ENCODE data around the gene HEXB.
"Not testable (repeated sequence)": the region's sequence is repeated elsewhere in the genome, so short reads cannot be mapped to it uniquely, and the experiment has no call there.

Gene HEXB

DNA sequence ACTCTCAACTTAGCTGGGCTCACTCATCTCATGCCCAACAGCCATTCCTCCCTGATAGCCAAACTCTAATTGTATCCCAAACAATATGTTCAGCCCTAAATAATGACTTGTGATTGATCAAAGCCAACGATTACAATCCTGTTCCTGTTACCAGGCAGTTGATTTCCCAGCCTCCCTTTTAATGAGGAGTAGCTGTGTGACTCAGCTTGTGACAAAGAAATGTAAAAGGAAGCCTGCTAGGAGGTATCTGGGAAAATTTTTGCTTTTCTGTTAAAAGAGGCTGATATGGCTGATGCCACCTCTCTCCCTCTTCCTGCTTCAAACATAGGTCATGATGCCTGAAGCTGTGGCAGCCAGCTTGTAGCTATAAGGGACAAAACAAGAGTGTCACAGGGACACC lies 24.9 kb upstream of the HEXB start:
- no peak for DNase-seq

DNA sequence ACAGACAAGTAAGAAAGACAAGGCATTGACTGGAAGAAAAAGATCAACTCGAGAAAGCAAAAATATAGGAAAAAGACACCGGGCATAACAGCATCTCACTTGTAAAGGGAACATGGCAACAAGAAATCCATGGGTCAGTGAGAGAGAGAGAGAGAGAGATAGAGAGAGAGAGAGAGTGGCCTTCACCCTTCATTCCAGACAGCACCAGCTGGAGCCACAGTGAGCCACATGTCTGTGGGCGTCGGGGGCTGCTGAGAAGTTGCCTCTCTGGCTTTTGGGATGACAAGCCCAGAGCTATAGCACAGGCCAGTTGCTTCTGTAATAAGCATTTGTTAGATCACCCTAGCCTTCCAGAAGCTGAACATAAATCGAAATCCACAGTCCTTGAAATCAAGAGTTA lies 24.2 kb upstream of the HEXB start:
- no peak for DNase-seq

DNA sequence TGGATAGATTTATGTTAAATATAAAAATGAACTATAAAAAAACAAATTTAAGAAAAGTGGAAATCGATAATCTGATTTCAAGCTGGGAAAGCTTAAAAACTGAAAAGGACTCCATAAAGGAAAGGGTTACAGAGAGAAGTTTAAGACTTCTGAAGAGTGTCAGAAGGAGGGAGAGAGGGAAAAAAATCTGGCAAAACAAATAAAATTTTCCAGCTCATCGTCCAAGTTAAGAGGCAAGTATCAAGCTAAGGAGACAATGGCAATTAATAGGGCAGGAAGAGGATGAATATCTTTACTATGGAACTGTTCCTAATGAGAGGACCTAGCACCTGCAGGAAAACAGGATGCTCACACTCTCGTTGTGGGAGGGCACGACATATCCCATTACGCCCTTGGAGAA lies 20.5 kb upstream of the HEXB start:
- DNase-seq = no peak

DNA sequence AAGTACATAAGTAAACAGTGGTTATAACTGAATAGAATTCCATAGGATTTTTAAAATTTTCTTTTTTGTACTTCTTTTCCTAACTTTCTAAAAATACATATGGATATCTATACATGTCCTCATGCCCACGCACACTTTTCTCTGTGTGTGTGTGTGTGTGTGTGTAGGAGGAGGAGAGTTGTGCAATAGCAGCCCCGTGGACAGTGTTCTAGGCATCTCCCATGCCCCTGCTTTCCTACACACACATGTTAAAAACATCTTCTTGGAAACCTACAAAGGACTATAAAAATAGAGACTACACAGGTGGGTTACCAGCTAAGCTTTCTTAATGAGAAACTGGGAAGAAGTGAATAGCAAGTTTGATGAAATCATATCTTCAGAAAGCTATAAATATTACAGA lies 19.8 kb upstream of the HEXB start:
- DNase-seq = no peak

DNA sequence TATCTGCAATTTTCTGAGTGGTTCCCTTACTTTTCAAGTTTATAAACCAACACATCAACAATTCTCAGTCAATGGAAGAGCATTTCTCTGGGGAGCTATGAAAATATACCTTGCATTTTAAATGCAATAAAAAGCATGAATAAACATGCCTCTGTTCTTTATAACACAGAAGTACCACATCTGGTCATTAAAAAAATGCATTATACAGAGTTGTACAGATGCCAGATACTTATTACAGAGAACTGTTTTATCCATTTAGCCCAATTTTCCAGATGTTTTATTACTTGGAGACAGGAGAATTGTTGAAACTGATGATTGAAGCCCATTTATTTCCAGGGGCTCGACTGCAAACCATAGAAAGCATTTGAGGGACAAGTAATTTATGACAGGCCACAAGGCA lies 19.2 kb upstream of the HEXB start:
- no peak for DNase-seq

DNA sequence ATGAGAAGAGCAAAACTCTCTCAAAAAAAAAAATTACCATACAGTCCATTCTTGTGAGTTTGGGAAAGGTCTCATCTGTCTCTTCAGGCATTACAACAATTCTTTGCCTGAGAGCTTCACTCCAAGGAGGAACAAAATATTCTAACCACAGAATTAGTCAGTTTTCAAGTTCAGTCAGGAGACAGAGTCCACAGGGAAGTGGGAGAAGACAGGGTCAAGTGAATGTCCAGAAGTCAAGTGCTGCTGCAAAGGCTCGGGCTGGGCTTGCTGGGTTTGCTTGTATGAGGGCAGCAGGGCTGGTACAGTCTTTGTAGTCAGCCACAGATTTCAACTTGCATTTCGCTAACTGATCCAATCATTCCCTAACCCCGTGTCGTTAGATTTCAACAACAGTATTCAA lies 17.6 kb upstream of the HEXB start:
- no peak for DNase-seq

DNA sequence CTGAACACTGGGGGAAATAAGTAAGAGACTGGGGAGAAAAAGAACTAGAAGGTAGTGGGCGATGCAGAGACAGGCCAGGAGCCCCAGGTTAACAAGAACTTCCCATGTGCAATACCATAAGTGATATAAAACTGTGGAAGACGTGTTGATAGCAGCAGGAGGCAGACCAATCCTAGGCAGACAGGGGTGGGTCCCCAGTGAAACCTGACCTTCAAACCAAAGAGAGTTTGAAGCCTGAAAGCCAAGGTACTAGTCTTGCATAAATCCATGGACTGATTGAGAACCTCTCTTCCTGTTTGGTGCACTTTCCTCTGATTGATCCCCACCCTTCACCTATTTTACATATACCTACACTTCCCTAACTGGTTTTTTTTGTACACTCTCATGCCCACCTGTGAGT lies 15.2 kb upstream of the HEXB start:
- DNase-seq = no peak

DNA sequence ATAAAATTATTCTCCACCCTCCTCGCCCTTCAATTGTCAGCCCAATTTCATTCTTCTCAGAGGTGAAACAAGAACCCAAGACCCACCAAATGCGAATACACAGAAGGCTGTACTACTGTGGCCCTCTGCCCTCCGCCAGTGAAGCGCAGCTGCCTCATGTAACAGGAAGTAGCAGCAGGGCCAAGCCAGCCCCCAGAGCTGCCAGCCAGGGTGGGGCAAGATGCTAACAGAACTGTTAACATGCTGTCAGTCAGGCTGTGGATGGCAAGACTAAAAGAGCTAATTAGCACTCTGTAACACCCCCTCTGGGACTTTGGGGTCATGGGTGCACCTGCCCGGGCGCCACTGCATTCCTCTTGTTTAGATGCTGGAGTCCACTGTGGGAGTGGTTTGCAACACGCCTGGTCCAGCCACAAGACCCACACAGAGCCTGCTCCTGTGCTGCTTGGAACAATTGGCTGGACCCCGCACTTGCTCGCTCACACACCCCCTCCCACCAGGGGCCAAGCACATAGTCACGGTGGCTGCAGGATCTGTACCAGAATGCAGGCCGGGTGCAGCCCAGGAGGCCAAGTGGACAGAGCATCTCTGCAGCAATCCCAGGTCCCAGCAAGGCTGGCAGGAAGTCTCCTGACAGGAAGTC lies 14.5 kb upstream of the HEXB start:
- DNase-seq = no peak

DNA sequence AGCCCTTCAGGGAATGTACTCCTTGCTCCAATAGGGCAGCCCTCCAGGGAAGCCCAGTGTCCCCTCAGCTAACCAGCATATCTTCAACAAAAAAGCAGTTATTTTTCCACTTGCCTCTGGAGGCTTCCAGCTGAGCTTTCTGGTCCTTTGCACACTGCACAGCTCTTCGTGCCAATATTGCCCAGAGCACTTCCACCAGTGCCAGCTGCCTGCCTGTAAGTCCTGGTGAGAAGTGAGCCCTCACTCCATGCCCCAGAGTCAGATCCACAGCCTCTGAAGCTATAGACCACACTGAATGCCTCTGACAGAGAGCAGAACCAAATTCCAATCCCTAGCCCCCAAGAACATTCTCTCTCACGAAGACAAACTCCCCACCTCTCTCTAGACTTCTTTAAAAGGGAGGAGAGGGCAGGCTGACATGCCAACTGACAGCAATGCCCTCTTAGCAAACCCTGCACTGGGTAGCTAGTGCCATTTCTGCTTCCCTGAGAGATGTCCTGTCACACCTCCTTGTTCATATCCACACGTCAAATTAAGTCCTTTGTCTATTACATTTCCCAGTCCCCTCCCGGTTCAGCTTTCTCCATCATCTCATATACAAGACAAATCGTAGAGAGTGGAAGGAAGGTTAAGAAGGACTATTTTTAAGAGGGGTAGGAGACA lies 12.7 kb upstream of the HEXB start:
- DNase-seq = no peak

DNA sequence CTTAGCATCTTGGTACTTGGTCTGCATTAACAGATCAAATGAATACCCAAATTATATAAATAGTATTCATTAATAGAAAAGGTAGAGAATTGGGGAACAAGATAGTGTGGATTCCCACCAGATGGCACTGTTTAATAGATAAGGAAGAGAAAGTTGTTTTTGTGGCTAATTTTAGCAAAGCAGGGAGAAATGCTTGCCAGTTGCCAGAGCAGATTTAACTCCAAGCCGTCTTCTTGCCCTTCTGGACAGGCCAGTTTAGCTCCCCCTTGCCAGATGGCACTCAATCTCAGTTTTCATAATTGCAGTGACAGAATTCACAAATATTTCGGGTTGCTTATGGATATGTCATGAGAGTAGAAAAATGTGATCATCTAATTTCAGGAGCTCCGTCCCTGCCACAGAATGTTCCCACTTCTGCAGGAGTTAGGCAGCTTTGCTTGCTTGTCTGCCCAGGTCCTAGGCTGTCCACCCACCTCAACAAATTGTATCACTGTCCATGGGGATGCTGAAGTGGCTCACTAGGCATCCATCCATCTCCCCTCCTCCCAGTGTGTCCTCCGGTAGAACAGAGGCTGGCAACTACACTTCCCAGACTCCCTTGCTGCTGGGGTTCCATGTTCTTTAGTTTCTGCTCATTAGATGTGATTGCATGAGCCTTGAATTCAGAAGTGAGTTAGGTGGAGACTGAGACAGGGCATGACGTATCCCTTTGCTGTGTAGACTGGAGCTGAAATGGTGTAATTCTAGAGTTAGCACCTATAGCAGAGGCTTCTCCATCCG lies 11.8 kb upstream of the HEXB start:
- peak; percentile 8 for DNase-seq

DNA sequence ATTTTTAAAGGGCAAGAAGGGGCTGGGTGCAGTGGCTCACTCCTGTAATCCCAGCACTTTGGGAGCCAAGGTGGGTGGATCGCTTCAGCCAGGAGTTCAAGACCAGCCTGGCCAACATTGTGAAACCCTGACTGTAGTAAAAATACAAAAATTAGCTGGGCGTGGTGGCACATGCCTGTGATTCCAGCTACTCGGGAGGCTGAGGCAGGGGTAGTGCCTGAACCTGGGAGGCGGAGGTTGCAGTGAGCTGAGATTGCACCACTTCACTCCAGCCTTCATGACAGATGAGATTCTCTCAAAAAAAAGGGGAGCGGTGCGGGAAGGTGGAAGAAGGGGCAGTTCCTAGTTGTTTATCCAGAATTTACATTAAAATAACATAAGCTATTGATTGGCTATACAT lies 8.6 kb upstream of the HEXB start:
- DNase-seq = not testable (repeated sequence)

DNA sequence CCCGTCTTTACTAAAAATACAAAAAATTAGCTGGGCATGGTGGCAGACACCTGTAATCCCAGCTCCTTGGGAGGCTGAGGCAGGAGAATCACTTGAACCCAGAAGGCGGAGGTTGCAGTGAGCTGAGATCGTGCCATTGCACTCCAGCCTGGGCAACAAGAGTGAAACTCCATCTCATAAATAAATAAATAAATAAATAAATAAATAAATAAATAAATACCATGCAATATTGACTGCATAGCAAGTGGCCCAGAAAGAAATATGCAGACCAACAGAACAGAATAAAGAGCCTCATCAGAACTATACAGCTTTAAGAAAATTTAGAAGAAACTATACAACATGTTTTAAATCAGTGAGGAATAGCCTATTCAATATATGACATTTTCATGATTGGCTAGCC lies 6.9 kb upstream of the HEXB start:
- DNase-seq = not testable (repeated sequence)

DNA sequence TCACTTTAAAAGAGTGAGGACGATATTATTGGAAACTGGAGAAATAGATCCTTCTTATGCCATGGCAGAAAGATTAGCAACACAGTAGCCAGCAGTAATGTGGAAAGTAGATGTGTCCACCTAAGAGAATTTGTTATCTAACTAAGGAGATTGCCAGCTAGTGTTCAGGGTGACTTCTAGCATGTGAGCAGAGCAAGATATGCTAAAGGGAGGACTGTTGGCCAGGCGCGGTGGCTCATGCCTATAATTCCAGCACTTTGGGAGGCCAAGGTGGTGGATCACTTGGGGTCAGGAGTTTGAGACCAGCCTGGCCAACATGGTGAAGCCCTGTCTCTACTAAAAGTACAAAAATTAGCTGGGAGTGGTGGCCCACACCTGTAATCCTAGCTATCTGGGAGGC lies 5.7 kb upstream of the HEXB start:
- DNase-seq = not testable (repeated sequence)

DNA sequence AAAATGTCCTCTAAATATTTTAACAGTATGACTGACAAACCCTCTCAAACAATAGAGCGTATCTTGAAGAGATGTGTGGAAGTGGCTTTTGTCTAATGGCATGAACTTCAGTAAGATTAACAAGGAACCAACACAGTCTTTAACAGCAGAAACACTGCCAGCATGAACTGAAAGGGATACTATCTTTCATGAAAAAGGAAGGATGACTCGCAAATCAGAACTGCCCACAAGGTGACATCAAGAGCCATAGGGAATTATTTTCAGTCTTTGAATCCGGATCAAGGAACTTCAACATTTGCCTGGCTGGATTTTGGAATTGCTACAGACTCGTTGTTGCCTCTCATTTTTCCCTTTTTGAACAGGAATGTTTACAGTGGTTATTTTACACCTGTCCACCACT lies 5.1 kb upstream of the HEXB start:
- DNase-seq = no peak

DNA sequence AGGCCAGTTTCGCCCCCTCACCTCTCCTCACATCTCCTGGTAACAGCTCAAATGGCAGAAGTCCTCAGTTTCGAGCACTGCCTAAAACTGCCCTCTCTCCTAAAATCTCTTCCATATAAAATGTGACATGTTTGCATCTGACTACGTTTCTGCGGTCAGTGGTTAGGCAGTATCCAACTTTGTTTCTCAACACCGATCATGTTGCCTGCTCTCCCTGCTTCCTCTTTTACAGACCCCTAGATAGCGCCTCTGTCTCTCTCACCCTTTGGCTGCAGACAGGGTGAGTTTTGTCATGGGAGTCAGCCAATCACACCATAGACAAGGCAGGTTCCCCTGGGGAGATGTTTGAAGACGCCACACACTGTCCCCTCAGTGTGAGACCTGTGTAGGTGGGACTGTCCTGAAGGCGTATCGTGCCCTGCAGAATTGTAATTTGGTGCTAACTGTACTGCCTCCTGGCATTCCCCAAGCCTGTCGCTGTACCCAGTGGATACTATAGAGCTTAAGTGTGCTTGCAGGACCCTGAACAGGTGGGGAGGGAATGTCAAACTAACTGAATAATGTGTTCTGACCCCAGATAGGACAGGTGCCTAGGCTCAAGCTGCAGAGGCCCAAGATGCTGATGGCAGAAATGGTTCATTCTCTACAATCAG lies 1.1 kb downstream of the HEXB start:
- peak; percentile 14 for DNase-seq

DNA sequence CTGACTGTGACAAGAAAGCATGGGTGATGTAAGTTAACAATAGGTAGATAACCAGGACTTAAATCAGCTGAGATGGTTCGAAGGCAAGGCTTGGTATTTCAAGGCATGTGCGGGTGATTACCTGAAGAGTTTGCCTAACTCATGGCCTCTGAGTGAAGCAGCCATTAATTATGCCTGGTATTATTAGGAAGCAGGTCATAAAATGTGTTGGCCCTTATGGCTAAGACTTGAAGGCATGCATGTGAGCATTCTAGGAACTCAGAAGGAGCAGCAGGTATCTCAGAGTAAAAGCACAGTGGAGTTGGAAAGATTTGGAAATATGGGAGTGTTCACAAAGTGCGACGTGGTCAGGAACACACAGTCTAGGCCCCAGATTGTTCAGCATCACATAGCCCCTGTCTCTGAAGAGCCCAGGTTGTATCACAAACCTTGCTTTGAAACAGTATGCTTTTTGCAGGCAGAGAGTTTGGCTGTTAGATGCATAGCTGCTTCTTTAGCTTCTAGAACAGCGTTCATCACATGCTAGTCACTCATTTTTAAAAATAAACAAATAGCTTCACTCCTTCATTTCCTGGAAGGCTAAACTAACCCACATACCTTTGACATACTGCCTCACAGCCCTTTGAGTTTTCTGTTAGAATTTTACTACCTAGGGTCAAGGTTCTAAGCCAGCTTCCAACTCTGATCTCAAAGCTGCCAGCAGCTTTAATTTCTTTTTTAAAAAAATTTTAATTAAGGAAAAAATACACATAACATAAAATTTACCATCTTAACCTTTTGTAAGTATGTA lies 2.1 kb downstream of the HEXB start:
- DNase-seq = no peak

DNA sequence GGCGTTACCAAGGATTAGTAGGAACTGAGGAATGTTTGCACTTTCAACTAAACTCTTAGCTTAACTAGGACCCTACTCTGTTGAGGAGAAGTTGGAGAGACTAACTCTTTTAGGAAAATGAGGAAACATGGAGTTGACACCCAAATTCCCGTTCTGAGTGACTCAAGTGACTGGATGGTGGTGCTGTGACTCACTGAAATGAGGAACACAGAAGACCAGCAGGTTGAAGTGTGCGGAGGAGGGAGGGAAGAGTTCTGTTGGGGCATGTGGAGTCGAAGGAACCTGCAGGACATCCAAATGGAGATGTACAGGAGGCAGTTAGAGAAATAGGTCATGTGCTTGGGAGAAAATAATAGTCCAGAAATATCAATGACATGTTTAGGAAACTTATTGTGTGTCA lies 8.2 kb downstream of the HEXB start:
- DNase-seq = no peak

DNA sequence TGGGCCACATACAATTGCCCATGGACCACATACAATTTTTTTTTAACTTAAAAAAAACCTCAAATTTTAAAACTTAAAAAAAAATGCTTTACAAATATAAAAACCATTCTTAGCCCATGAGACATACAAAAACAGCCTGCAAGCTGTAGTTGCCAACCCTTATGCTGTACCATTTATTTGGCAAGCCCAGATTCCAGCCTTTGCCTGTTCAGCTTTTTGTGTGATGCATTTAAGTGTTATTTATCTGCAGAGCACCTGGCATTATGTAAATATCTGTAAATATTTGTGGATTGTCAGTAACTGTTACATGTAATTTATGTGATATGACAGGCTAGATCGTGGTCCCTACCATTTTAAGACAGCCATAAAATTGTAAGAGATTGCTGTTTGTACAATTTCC lies 32.6 kb downstream of the HEXB start:
- no peak for DNase-seq

DNA sequence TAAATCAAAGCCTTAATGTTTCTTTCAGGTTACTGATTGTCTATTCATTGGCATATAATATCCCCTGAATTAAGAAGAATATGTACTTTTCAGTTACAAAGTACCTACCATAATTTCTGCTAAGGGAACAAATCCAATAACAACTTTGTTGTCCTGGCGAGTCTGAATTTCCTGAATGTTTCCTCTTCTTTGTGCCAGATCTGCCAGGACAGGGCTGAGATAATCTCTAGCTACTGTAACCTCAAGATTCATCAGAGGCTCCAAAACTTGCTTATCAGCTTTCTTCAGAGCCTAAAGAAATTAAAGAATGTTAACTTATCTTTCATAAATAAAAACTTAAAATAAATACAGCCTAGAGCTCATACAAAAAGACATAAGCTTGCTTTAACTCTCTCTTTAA lies 37.2 kb downstream of the HEXB start:
- DNase-seq = no peak

DNA sequence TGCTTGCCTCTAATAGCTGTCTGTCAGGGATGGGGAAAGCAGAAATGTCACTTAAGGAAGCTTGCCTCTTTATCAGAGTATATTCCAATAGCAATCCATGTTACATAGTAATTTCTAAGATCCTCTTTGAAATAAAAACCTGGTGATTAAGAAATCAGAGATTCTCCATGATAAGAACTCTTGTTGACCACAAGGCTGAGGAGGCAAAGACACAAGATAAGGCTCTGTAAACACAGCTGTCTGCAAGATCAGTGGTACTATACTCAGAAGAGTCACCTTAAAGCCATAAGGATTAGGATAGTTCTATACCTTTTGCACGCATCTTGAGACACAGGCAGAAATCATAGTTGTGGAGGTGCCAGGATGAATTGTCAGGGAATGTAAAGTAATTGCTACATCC lies 40.3 kb downstream of the HEXB start:
- no peak for DNase-seq

DNA sequence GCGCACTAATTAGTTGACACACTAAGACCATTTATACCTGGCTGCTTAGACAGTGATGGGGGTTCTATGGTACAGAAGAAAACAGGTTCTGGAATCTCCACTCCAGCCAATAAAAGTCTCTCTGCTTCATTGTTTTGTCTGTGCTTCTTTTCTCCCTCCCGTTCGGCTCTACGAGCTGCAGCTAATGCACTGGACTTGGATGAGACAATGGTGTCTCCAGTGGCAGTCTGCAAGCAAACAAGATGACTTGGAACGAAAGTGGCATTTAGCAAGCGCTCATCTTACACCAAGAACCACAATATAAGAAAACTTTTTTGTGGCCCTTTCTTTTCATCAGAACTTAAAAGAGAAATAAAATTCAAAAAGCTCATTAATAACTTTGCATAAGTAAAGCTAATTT lies 51.7 kb downstream of the HEXB start:
- no peak for DNase-seq

DNA sequence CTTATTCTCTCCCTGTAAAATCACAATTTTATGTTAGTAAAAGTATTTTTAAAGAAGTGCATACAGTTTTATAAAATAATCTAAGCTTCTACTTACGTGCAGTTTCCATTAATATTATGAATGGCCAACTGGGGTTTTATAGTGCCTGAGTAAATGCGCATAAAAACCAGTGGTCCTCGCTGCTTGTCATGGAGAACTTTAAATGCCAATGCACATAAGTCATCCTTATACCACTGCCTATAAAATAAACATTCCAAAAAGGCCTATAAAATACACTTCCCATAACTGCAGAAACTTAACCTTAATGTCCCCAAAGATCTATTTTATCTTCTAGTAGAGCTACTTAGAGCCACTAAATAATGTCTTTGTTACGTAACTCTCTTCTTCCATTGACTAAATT lies 53.4 kb downstream of the HEXB start:
- DNase-seq = no peak

DNA sequence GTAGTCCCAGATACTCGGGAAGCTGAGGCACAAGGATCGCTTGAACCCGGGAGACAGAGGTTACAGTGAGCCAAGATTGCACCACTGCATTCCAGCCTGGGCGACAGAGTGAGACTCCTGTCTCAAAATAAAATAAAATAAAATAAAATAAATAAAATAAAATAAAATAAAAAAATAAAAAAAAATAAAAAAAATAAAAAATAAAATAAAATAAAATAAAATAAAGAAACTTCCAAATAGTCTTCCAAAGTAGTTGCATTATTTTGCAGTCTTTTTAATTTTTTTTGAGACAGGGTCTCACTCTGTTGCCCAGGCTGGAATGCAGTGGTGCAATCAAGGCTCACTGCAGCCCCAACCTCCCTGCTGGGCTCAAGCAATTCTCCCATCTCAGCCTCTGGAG lies 63.7 kb downstream of the HEXB start:
- DNase-seq = not testable (repeated sequence)

Measured in activated CD4-positive, alpha-beta T cell treated with anti-CD3 and anti-CD28 coated beads, Interleukin-10, Interleukin-2, amounts not matched to agents 100 ng/mL and 50 ng/mL, durations not matched to agents 16 hours and 8 hours (primary cell).